ENCODE data around the gene DLGAP5. TPM values are rescaled to one million over a fixed set of nuclear protein-coding genes. Genes with fewer than 3 reads are reported as not detected.

The DLGAP5 gene
- total and polyA plus RNA-seq, 2 donors (not counting 1 experiment from before 2014, with no cell fraction given), result 8.1 to 10.5 TPM

DNA sequence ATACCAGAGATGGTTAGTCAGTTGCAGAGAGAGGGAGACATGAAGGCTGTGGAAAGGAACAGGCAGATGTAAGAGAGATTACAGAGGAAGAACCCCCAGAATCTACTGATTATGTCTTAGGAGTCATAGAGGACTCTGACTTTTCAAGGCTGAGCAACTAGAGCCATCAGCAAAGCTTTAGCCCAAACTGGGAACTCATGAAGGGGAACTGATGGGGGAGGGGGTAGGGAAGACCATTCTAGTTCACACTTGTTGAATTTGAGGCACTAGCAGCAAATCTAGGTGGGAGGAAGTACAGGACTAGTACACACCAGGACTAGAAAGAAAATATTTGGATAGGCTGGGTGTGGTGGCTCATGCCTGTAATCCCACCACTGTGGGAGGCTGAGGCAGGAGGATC, 52.2 kb downstream of the DLGAP5 start:
- no peaks in the 10 kb centered on the region for H3K9me3 ChIP-seq (ENCODE audit: control insufficient read depth, insufficient read depth, low read depth, low read length)
- peaks cover 15% of the 10 kb centered on the region for H3K4me1 ChIP-seq (ENCODE audit: control insufficient read depth, extremely low read depth, insufficient read depth, low read length)
- H3K27me3 ChIP-seq (ENCODE audit: control insufficient read depth, insufficient read depth, low read length), result no peaks in the 10 kb centered on the region
- no peaks in the 10 kb centered on the region for H4K20me1 ChIP-seq (ENCODE audit: control insufficient read depth, extremely low read depth, insufficient read depth, low read length)
- no peak for TF ChIP-seq EZH2 (IDR thresholded peaks at IDR 0.05; ENCODE audit: low read length, missing control alignments)
- TF ChIP-seq, protein P1, sequence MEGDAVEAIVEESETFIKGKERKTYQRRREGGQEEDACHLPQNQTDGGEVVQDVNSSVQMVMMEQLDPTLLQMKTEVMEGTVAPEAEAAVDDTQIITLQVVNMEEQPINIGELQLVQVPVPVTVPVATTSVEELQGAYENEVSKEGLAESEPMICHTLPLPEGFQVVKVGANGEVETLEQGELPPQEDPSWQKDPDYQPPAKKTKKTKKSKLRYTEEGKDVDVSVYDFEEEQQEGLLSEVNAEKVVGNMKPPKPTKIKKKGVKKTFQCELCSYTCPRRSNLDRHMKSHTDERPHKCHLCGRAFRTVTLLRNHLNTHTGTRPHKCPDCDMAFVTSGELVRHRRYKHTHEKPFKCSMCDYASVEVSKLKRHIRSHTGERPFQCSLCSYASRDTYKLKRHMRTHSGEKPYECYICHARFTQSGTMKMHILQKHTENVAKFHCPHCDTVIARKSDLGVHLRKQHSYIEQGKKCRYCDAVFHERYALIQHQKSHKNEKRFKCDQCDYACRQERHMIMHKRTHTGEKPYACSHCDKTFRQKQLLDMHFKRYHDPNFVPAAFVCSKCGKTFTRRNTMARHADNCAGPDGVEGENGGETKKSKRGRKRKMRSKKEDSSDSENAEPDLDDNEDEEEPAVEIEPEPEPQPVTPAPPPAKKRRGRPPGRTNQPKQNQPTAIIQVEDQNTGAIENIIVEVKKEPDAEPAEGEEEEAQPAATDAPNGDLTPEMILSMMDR (conservative IDR thresholded peaks at IDR 0.05 in 1 of 2, IDR thresholded peaks at IDR 0.05 in 1 of 2; ENCODE audit: low read depth in 1 of 2, low read length in 2 of 2), result no peak
- H3K27ac ChIP-seq (ENCODE audit: insufficient read depth, low read length), result no peak overlapping the region
- peaks cover 27% of the 10 kb centered on the region for H3K36me3 ChIP-seq (ENCODE audit: control insufficient read depth, insufficient read depth, low read length)
- no peak overlapping the region for H3K9ac ChIP-seq (ENCODE audit: insufficient read depth, low read length)
- no peak overlapping the region for H3K4me2 ChIP-seq (ENCODE audit: extremely low read depth, insufficient read depth, low read length)
- H2AFZ ChIP-seq (ENCODE audit: low read length), result no peak overlapping the region
- no peak overlapping the region for H3K4me3 ChIP-seq (replicated peaks in 1 of 4; ENCODE audit: control extremely low read depth in 1 of 4, insufficient read depth in 1 of 4, low read depth in 3 of 4, low read length in 4 of 4)
- peaks cover 54% of the 10 kb centered on the region for H3K79me2 ChIP-seq (ENCODE audit: control insufficient read depth, insufficient read depth, low read length)
- no peak for DNase-seq (ENCODE audit: low read depth in 2 of 2)

DNA sequence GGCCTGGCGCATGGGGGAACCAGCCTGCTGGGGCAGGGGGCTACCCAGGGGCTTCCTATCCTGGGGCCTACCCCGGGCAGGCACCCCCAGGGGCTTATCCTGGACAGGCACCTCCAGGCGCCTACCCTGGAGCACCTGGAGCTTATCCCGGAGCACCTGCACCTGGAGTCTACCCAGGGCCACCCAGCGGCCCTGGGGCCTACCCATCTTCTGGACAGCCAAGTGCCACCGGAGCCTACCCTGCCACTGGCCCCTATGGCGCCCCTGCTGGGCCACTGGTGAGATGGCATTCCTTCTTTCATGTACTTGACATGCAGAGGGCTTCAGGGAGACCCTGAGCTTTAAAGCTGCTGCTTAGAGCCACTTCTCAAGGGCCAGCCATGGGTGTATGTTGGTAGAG, 53.3 kb downstream of the DLGAP5 start:
- peaks cover 25% of the 10 kb centered on the region for H3K36me3 ChIP-seq (ENCODE audit: control insufficient read depth, insufficient read depth, low read length)
- H4K20me1 ChIP-seq (ENCODE audit: control insufficient read depth, extremely low read depth, insufficient read depth, low read length), result peaks cover 2% of the 10 kb centered on the region
- TF ChIP-seq EZH2 (IDR thresholded peaks at IDR 0.05; ENCODE audit: low read length, missing control alignments), result no peak
- TF ChIP-seq, protein P1 (conservative IDR thresholded peaks at IDR 0.05 in 1 of 2, IDR thresholded peaks at IDR 0.05 in 1 of 2; ENCODE audit: low read depth in 1 of 2, low read length in 2 of 2), result peak; percentile 27 to 32
- no peak overlapping the region for H2AFZ ChIP-seq (ENCODE audit: low read length)
- peaks cover 65% of the 10 kb centered on the region for H3K79me2 ChIP-seq (ENCODE audit: control insufficient read depth, insufficient read depth, low read length)
- peak overlapping the region in 1 of 4 experiments; percentile 46 for H3K4me3 ChIP-seq (replicated peaks in 1 of 4; ENCODE audit: control extremely low read depth in 1 of 4, insufficient read depth in 1 of 4, low read depth in 3 of 4, low read length in 4 of 4)
- no peaks in the 10 kb centered on the region for H3K27me3 ChIP-seq (ENCODE audit: control insufficient read depth, insufficient read depth, low read length)
- peaks cover 18% of the 10 kb centered on the region for H3K4me1 ChIP-seq (ENCODE audit: control insufficient read depth, extremely low read depth, insufficient read depth, low read length)
- H3K9me3 ChIP-seq (ENCODE audit: control insufficient read depth, insufficient read depth, low read depth, low read length), result no peaks in the 10 kb centered on the region
- DNase-seq (ENCODE audit: low read depth in 2 of 2), result no peak
- H3K27ac ChIP-seq (ENCODE audit: insufficient read depth, low read length), result peak overlapping the region; percentile 87
- peak overlapping the region; percentile 43 for H3K9ac ChIP-seq (ENCODE audit: insufficient read depth, low read length)
- peak overlapping the region; percentile 85 for H3K4me2 ChIP-seq (ENCODE audit: extremely low read depth, insufficient read depth, low read length)

DNA sequence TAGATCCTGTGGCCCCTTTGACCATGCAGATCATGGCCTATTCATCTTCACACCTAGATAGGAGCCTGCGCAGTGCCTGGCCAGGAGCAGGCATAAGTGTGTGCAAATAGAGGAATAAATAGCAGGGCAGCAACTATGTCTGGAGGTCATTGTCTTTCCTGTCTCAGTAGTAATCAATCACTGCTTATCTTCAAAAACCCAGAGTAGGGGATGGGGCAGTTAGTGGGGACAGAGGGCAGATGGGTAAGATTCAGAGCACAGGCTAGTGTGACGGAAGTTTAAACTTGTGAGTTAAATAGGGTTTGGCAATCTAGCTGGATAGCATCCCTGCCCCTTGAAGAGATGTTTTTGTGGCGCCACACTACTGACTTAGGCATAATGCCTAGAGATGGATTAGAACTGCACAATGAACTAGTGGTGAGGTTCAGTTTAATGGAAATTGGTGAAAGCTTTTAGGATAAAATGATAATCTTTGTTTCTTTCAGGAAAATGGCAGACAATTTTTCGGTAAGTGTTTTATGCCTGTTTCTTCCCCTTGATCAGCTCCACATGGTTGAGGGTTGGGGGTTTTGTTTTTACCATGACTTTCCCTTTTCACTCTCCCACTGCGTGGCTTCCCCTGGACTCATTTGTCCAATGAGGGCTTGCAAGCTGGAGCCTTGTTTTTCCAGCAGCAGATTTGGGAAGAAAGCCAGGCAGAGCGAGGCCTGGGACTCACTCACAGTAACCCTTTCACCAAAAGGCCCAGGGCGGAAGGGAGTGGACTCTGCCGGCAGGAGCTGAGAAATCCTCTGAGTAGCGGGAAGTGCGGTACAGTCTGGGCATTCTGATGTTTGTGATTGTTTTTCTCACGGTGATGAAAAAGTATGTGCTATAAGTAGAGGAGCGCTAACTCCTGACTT, 54.2 kb downstream of the DLGAP5 start:
- Histone ChIP-seq H2AFZ (ENCODE audit: low read length) (no peak overlapping the region), H4K20me1 (ENCODE audit: control insufficient read depth, extremely low read depth, insufficient read depth, low read length) (peaks cover 2% of the 10 kb centered on the region), H3K9me3 (ENCODE audit: control insufficient read depth, insufficient read depth, low read depth, low read length) (no peaks in the 10 kb centered on the region), H3K36me3 (ENCODE audit: control insufficient read depth, insufficient read depth, low read length) (peaks cover 20% of the 10 kb centered on the region), H3K79me2 (ENCODE audit: control insufficient read depth, insufficient read depth, low read length) (peaks cover 74% of the 10 kb centered on the region), H3K4me2 (ENCODE audit: extremely low read depth, insufficient read depth, low read length) (peak overlapping the region; percentile 85), H3K27me3 (ENCODE audit: control insufficient read depth, insufficient read depth, low read length) (no peaks in the 10 kb centered on the region), H3K4me3 (replicated peaks in 1 of 4; ENCODE audit: control extremely low read depth in 1 of 4, insufficient read depth in 1 of 4, low read depth in 3 of 4, low read length in 4 of 4) (peak overlapping the region in 3 of 4 experiments; percentile 16 to 46 (median 34)), H3K27ac (ENCODE audit: insufficient read depth, low read length) (peak overlapping the region; percentile 87), H3K4me1 (ENCODE audit: control insufficient read depth, extremely low read depth, insufficient read depth, low read length) (peaks cover 19% of the 10 kb centered on the region), H3K9ac (ENCODE audit: insufficient read depth, low read length) (peak overlapping the region; percentile 47)
- peak; percentile 89 to 92 for DNase-seq (ENCODE audit: low read depth in 2 of 2)
- TF ChIP-seq EZH2 (IDR thresholded peaks at IDR 0.05; ENCODE audit: low read length, missing control alignments), result no peak
- TF ChIP-seq, protein P1 (conservative IDR thresholded peaks at IDR 0.05 in 1 of 2, IDR thresholded peaks at IDR 0.05 in 1 of 2; ENCODE audit: low read depth in 1 of 2, low read length in 2 of 2), result peak in 1 of 2 donors; percentile 35
